Activated CD4-positive, CD25-positive, alpha-beta regulatory T cell treated with anti-CD3 and anti-CD28 coated beads, Interleukin-2, amount 50 U/mL, for 24 hours (primary cell): Measurements from ENCODE around the gene PKP1.
A peak's percentile ranks its signal among the peaks of the same experiment; 100 is the strongest.

Source experiments
- ATAC-seq, 2 donors: fragments of 150-1000 bp; cut with Tn5 transposase; one replicate each; pipeline ENCODE4 v1.10.0; 2021; ENCODE audit warnings: mild to moderate bottlenecking in 1 of 2, moderate library complexity in 1 of 2

The PKP1 gene

GRCh38 chr1:201282216-201282615 lies 1.1 kb upstream of the PKP1 start:
- ATAC-seq, result no peak

GRCh38 chr1:201283836-201284553 lies 689 bp downstream of the PKP1 start:
- no peak for ATAC-seq

GRCh38 chr1:201284636-201285035 lies 1.3 kb downstream of the PKP1 start:
- ATAC-seq, result no peak

- no peak for ATAC-seq
Measured at GRCh38 chr1:201285846-201286245, 2.5 kb downstream of the PKP1 start.

GRCh38 chr1:201286445-201286844 lies 3.1 kb downstream of the PKP1 start:
- ATAC-seq, result peak in 1 of 2 donors; percentile 18

- ATAC-seq, result no peak
Measured at GRCh38 chr1:201288007-201288406, 4.7 kb downstream of the PKP1 start.

- ATAC-seq, result no peak
Measured at GRCh38 chr1:201288765-201289164, 5.5 kb downstream of the PKP1 start.

- no peak for ATAC-seq
Measured at GRCh38 chr1:201290551-201290950, 7.2 kb downstream of the PKP1 start.

GRCh38 chr1:201291916-201292315 lies 8.6 kb downstream of the PKP1 start:
- ATAC-seq, result no peak

GRCh38 chr1:201294876-201295275 lies 11.6 kb downstream of the PKP1 start:
- no peak for ATAC-seq

- ATAC-seq, result no peak
Measured at GRCh38 chr1:201295346-201295745, 12.0 kb downstream of the PKP1 start.

GRCh38 chr1:201295861-201296260 lies 12.6 kb downstream of the PKP1 start:
- ATAC-seq, result no peak

GRCh38 chr1:201296352-201296751 lies 13.0 kb downstream of the PKP1 start:
- ATAC-seq, result no peak

GRCh38 chr1:201298396-201299381 lies 15.4 kb downstream of the PKP1 start:
- no peak for ATAC-seq

- no peak for ATAC-seq
Measured at GRCh38 chr1:201299968-201300367, 16.7 kb downstream of the PKP1 start.

- no peak for ATAC-seq
Measured at GRCh38 chr1:201300641-201301040, 17.3 kb downstream of the PKP1 start.

- no peak for ATAC-seq
Measured at GRCh38 chr1:201302163-201303152, 19.2 kb downstream of the PKP1 start.

GRCh38 chr1:201304126-201304525 lies 20.8 kb downstream of the PKP1 start:
- ATAC-seq, result no peak

- ATAC-seq, result no peak
Measured at GRCh38 chr1:201305815-201306214, 22.5 kb downstream of the PKP1 start.

- no peak for ATAC-seq
Measured at GRCh38 chr1:201307231-201307630, 23.9 kb downstream of the PKP1 start.

GRCh38 chr1:201307760-201308499 lies 24.6 kb downstream of the PKP1 start:
- ATAC-seq, result no peak

- no peak for ATAC-seq
Measured at GRCh38 chr1:201309416-201309815, 26.1 kb downstream of the PKP1 start.
